DMS153 (cell line): ENCODE results near the gene DEUP1.
A peak's percentile ranks its signal among the peaks of the same experiment; 100 is the strongest.
"Not testable (repeated sequence)": the region's sequence is repeated elsewhere in the genome, so short reads cannot be mapped to it uniquely, and the experiment has no call there.

Source experiments
- DNase-seq: peaks from one replicate; lab custom pipeline; 2025; lab: John Stamatoyannopoulos, UW

Gene DEUP1

DNA sequence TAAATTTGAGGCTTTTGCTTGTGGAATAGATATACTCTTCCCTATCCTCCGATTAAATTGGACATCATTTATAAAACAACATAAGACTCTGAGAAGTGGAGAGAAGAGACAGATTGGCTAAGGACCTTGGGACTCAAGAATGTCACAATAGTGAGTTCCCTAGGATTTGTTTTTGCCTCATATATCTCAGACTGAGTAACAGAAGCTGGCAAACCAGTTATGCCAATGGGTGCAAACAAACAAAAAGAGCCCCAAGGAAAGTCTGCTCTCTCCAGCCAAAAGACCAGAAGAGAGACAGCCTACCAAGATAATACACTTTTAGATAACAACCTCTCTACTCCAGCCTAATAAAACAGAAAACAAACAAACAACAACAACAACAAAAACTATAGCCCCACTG is 28.9 kb downstream of the DEUP1 start:
- no peak for DNase-seq

DNA sequence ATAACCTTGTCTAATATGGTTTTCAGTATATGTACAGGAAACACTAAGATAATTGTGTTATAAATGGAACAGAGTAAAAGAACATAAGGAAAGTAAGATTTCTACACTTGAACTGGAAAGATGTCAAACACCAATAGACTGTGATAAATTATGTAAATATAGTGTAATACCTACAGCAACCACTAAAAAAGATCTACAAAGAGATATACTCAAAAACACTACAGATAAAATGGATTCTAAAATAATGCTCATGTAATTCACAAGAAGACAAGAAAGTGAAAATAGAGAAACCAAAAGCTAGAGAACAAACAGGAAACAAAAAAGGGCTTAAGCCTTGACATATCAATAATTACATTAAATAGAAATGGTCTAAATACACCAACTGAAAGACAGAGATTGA is 30.9 kb downstream of the DEUP1 start:
- DNase-seq, result no peak

GRCh38 chr11:93368022-93368421 is 37.5 kb downstream of the DEUP1 start:
- DNase-seq, result no peak

- no peak for DNase-seq
Observed at GRCh38 chr11:93370260-93370659, 39.7 kb downstream of the DEUP1 start.

GRCh38 chr11:93389737-93390136 is 59.2 kb downstream of the DEUP1 start:
- DNase-seq, result no peak

- no peak for DNase-seq
Observed at GRCh38 chr11:93392867-93393266, 62.3 kb downstream of the DEUP1 start.

DNA sequence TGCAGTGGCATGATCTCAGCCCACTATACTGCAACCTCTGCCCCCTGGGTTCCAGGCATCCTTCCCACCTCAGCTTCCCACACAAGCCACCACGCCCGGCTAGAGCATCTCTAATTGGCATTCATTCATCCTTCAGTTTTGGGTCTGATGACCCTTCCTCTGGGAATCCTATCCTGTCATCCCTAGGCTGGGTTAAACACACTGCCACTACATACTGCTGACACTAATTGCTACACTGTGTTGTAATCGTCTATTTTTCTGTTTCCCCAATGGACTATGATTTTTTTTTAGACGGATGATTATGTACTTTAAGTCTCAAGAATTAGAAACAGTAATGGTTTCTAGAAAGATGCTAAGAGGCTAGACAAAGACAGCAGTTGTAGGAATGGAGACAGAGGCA is 62.8 kb downstream of the DEUP1 start:
- no peak for DNase-seq

GRCh38 chr11:93394488-93394887 is 63.9 kb downstream of the DEUP1 start:
- DNase-seq, result no peak

GRCh38 chr11:93396316-93396715 is 65.8 kb downstream of the DEUP1 start:
- DNase-seq, result no peak

- DNase-seq, result no peak
Observed at GRCh38 chr11:93403930-93404329, 73.4 kb downstream of the DEUP1 start.

DNA sequence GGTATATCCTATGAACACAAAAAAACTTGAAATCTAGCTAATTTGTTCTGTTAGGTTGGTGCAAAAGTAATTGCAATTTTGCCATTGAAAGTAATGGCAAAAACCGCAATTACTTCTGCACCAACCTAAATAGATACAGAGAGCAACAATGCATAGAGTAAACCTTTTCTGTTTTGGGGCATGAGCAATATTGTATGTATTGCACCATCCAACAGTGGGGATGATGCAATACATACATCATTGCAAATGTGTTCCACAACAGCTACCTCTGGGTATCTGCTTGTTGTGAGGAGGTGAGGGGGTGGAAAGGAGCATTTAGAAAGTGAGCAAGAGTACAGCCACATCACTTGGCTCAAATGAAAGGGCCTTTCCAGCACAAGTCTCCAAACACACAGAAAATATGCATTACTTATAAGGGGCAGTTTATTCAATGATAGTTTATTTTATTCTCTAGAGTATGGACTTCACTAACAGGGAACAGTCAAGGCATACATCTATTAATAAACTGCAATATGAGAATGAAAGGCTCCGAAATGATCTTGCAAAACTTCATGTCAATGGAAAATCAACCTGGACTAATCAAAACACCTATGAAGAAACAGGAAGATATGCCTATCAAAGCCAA is 77.3 kb downstream of the DEUP1 start:
- DNase-seq, result no peak

DNA sequence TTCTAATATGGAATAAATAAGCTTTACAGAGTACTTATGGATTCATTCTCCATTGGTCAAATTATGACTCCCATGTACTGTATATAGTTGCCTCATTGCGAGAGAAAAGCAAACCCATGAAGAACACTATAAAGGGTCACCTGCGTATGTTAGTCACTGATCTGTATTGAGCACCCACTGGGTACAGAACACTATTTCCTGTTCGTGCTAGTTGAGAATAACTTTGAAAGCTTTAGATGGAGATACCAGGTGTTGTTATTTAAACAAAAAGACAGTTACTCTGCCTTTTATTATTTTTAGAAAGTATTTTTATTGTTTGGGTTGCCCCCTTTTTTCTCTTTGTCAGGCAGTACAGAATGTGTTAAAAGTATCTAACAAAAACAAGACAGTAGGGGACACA is 79.9 kb downstream of the DEUP1 start:
- no peak for DNase-seq

DNA sequence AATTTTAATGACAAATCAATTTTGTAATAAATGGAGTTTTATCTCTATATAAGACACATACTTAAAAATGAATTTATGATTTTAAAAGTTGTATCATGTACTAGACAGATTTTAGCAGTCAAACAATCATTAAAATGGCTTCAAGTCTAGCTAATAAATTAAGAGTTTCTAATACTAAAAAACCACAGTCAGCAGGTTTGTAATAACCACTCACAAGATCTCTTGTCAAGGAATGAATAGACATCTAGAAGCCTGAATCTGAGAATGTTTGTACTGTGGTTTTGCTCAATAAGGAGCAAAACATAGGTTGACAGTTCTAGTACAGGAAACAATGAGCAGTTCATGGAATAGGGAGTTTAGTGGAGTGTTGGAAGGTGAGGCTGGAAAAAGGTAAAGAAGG is 81.2 kb downstream of the DEUP1 start:
- DNase-seq, result no peak

- DNase-seq, result no peak
Observed at GRCh38 chr11:93432247-93432646, 101.7 kb downstream of the DEUP1 start.

DNA sequence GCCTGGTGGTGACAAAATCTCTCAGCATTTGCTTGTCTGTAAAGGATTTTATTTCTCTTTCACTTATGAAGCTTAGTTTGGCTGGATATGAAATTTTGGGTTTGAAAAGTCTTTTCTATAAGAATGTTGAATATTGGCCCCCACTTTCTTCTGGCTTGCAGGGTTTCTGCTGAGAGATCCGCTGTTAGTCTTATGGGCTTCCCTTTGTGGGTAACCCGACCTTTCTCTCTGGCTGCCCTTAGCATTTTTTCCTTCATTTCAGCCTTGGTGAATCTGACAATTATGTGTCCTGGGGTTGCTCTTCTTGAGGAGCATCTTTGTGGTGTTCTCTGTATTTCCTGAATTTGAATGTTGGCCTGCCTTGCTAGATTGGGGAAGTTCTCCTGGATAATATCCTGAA is 112.7 kb downstream of the DEUP1 start:
- DNase-seq, result not testable (repeated sequence)

DNA sequence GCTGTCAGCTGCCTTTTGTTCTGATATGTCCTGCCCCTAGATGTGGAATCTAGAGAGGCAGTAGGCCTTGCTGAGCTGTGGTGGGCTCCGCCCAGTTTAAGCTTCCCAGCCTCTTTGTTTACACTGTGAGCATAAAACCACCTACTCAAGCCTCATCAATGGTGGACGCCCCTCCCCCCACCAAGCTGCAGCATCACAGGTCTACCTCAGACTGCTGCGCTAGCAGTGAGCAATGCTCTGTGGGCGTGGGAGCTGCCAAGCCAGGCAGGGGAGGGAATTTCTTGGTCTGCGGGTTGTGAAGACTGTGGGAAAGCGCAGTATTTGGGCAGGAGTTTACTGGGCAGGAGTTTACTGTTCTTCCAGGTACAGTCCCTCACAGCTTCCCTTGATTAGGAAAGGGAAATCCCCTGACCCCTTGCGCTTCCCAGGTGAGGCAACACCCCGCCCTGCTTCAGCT is 114.1 kb downstream of the DEUP1 start:
- peak; percentile 86 for DNase-seq

DNA sequence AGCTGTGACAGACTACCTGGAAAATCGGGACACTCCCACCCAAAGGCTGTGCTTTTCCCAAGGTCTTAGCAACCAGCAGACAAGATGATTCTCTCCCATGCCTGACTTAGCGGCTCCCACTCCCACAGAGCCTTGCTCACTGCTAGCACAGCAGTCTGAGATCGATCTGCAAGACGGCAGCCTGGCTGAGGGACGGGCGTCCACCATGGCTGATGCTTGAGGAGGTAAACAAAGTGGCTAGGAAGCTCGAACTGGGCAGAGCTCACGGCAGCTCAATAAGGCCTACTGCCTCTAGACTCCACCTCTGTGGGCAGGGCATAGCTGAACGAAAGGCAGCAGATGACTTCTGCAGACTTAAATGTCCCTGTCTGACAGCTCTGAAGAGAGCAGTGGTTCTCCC is 127.7 kb downstream of the DEUP1 start:
- no peak for DNase-seq

DNA sequence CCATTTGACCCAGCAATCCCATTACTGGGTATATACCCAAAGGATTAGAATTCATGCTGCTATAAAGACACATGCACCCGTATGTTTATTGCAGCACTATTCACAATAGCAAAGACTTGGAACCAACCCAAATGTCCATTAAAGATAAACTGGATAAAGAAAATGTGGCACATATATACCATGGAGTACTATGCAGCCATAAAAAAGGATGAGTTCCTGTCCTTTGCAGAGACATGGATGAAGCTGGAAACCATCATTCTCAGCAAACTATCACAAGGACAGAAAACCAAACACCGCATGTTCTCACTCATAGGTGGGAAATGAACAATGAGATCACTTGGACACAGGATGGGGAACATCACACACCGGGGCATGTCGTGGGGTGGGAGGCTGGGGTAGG is 133.1 kb downstream of the DEUP1 start:
- not testable (repeated sequence) for DNase-seq

DNA sequence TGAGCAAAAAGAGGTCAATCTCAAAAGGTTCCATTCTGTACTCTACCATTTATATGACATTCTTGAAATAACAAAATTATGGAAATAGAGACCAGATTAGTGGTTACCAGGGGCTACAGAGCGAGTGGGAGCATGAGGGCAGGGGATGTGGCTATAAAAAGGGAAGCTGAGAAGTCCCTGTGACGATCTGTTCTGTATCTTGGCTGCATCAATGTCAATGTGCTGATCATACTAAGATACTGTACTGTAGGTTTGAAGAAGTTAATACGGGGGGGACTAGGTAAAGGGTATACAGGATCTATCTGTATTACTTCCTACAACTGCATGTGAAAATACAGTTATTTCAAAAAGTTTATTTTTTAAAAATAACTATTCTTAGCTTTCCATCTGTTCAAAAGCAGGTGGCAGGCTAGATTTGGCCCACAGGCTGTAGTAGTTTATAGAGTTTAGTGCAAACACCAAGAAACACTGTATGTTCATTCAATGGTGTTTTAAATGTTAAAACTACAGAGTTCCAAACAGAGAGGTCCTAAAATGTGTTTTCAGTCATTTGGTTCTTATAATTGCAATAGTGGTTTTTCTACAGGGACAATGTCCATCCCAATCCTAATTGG is 134.5 kb downstream of the DEUP1 start:
- no peak for DNase-seq

DNA sequence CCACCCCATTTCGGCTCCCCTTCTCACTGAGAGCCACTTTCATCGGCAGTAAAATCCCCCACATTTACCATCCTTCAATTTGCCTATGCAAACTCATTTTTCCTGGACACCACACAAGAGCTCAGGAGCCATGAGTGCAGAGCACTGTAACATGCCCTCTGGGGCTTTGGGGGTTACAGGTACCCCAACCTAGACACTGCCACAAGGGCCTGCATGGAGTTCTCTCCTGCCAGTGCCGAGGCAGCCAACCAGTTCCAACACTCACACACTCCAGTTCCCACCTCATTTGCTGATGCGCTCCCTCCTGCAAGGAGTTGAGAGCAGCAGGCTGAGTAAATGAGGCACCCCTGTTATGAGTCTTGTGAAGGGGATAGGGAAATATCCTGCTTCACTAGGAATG is 136.5 kb downstream of the DEUP1 start:
- DNase-seq, result no peak

- DNase-seq, result no peak
Observed at GRCh38 chr11:93468290-93468689, 137.7 kb downstream of the DEUP1 start.

DNA sequence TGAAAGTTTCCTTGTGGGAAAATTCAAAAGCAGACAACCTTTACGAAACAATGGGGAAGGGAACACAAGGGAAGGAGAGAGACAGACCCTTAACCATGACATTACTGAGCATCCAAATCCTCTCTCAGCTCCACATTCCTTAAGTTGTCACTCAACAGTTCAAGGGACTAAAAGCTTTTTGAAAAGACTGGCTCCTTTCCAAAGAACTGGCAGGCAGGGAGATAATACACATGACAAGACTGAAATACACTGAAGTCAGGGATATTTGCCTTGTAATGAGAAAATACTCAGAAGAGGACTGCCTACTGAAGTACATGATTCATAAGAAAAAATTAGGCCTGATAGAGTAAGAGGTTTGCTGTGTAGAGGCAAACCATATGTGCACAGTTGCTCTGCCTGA is 143.6 kb downstream of the DEUP1 start:
- no peak for DNase-seq

- no peak for DNase-seq
Observed at GRCh38 chr11:93476796-93477195, 146.3 kb downstream of the DEUP1 start.

GRCh38 chr11:93477684-93478234 is 147.2 kb downstream of the DEUP1 start:
- DNase-seq, result no peak
